Lung (tissue), 12 donors: ENCODE data around the gene CEACAM7. TPM values are rescaled to one million over a fixed set of nuclear protein-coding genes. Genes with fewer than 3 reads are reported as not detected.
"Not testable (repeated sequence)": the region's sequence is repeated elsewhere in the genome, so short reads cannot be mapped to it uniquely, and the experiment has no call there.

Source experiments
- ATAC-seq: fragments of 200-7000 bp; cut with Tn5 transposase; one replicate; pipeline ENCODE4 v1.9.1; 2020; ENCODE audit warnings: moderate number of reproducible peaks; ENCODE audit not compliant: insufficient read depth, low FRiP score
- DNase-seq, 3 donors: peaks; one replicate each; pipeline ENCODE4 v3.0.0-alpha.2; 2013 to 2017
- H3K27ac ChIP-seq, 2 donors: one replicate each; pipeline ENCODE4 v1.5.1; 2013; ENCODE audit warnings: mild to moderate bottlenecking in 2 of 2, moderate library complexity in 2 of 2, control low read depth in 1 of 2, inconsistent platforms in 1 of 2, low read depth in 1 of 2, low read length in 1 of 2
- H3K27me3 ChIP-seq, 3 donors: one replicate each; pipeline ENCODE4 v1.5.1; 2013; ENCODE audit warnings: low read length in 2 of 3; ENCODE audit not compliant: control insufficient read depth in 3 of 3, insufficient read depth in 3 of 3
- H3K36me3 ChIP-seq, 4 donors: one replicate each; pipeline ENCODE4 v1.5.1; 2013; ENCODE audit warnings: low read length in 4 of 4, mild to moderate bottlenecking in 1 of 4, moderate library complexity in 1 of 4; ENCODE audit not compliant: control insufficient read depth in 4 of 4, insufficient read depth in 4 of 4
- H3K4me1 ChIP-seq, 5 donors: one replicate each; pipeline ENCODE4 v1.5.1; 2013; ENCODE audit warnings: low read length in 5 of 5, mild to moderate bottlenecking in 2 of 5, moderate library complexity in 1 of 5; ENCODE audit not compliant: control insufficient read depth in 5 of 5, insufficient read depth in 5 of 5
- H3K4me3 ChIP-seq: one replicate; pipeline ENCODE4 v1.5.1; 2013; ENCODE audit warnings: mild to moderate bottlenecking, control low read depth, moderate library complexity
- H3K9ac ChIP-seq, 2 donors: one replicate each; pipeline ENCODE4 v1.5.1; 2013; ENCODE audit warnings: low read length in 2 of 2, control low read depth in 1 of 2; ENCODE audit not compliant: insufficient read depth in 1 of 2
- H3K9me3 ChIP-seq, 4 donors: one replicate each; pipeline ENCODE4 v1.5.1; 2013; ENCODE audit warnings: low read length in 3 of 4, mild to moderate bottlenecking in 1 of 4, moderate library complexity in 1 of 4; ENCODE audit not compliant: control insufficient read depth in 4 of 4, insufficient read depth in 3 of 4
- WGBS, 2 donors: extraction: QIAGEN DNeasy Blood & Tissue Kit; methylation state at CpG; one replicate each; pipeline ENCODE4 v1.1.7; 2013; 5-methylcytosine and 5-hydroxymethylcytosine counted together
- polyA plus RNA-seq, 2 donors: library from polyadenylated mRNA; stranded (reverse); fragments of 200-250 nt; gene quantifications; one replicate each; pipeline ENCODE4 v1.2.1, GENCODE V29; 2013
- total RNA-seq, 2 donors: library from RNA; depleted of rRNA in 1 of 2; stranded (reverse); fragments of >200 nt in 1 of 2; gene quantifications; one replicate each; pipeline ENCODE4 v1.2.1, GENCODE V29; 2014 to 2021
- TF ChIP-seq, protein P1 (sequence below): IDR thresholded peaks from 2 replicates; pipeline ENCODE4 v1.5.1; 2012; ENCODE audit warnings: mild to moderate bottlenecking; ENCODE audit errors: control extremely low read depth, extremely low read depth
- donor health status: control.
- donor health status: control.
- donor health status: Bipolar disorder and iron deficiency.
- donor health status: healthy.
- donor health status: DM: yes; HTN: yes; CAD: no.

The CEACAM7 gene
- total and polyA plus RNA-seq, 4 donors, result 0.11 to 0.41 (median 0.26) TPM

DNA sequence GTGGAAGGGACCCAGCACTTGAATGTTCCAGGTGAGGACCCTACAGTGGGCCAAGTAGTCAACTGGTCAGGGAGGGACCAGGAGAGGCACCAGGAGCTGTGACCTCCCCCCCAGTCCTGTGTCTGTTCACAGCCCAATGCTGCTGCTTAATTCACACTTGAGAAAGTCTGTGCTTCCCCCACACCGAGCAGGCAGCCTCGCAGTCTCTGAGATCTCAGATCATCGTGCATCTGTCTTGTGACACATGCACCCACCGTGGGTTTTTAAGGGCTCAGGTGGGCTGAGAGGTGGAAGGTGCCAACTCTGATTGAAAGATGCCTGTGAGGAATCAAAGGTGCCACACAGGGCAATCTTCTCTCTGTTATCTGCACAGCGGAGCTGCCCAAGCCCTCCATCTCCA, 26.5 kb upstream of the CEACAM7 start:
- H3K27ac ChIP-seq, result no peak overlapping the region
- no peak overlapping the region for H3K4me3 ChIP-seq
- no peak for ATAC-seq
- 85 to 89% methylated on average over 5 of the region's 5 CpGs for WGBS, 2 donors
- TF ChIP-seq, protein P1, sequence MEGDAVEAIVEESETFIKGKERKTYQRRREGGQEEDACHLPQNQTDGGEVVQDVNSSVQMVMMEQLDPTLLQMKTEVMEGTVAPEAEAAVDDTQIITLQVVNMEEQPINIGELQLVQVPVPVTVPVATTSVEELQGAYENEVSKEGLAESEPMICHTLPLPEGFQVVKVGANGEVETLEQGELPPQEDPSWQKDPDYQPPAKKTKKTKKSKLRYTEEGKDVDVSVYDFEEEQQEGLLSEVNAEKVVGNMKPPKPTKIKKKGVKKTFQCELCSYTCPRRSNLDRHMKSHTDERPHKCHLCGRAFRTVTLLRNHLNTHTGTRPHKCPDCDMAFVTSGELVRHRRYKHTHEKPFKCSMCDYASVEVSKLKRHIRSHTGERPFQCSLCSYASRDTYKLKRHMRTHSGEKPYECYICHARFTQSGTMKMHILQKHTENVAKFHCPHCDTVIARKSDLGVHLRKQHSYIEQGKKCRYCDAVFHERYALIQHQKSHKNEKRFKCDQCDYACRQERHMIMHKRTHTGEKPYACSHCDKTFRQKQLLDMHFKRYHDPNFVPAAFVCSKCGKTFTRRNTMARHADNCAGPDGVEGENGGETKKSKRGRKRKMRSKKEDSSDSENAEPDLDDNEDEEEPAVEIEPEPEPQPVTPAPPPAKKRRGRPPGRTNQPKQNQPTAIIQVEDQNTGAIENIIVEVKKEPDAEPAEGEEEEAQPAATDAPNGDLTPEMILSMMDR, result no peak
- no peaks in the 10 kb centered on the region for H3K4me1 ChIP-seq
- H3K36me3 ChIP-seq, result no peaks in the 10 kb centered on the region
- no peak for DNase-seq
- no peak overlapping the region for H3K9ac ChIP-seq
- H3K27me3 ChIP-seq, result no peaks in the 10 kb centered on the region
- H3K9me3 ChIP-seq, result peaks cover 0 to 2% (median 0%) of the 10 kb centered on the region in 4 donors

GRCh38 chr19:41711376-41712261, 23.5 kb upstream of the CEACAM7 start:
- no peaks in the 10 kb centered on the region for H3K36me3 ChIP-seq
- H3K9me3 ChIP-seq, result no peaks in the 10 kb centered on the region
- H3K27ac ChIP-seq, result no peak overlapping the region
- no peak for DNase-seq
- TF ChIP-seq, protein P1, result no peak
- no peaks in the 10 kb centered on the region for H3K27me3 ChIP-seq
- no peak overlapping the region for H3K9ac ChIP-seq
- ATAC-seq, result no peak
- WGBS, 2 donors, result 87 to 92% methylated on average over 13 of the region's 13 CpGs
- no peaks in the 10 kb centered on the region for H3K4me1 ChIP-seq
- H3K4me3 ChIP-seq, result no peak overlapping the region

GRCh38 chr19:41709951-41710645, 22.0 kb upstream of the CEACAM7 start:
- Histone ChIP-seq H3K4me3 (no peak overlapping the region), H3K4me1 (no peaks in the 10 kb centered on the region), H3K9ac (no peak overlapping the region), H3K36me3 (no peaks in the 10 kb centered on the region), H3K27ac (no peak overlapping the region), H3K9me3 (no peaks in the 10 kb centered on the region), H3K27me3 (no peaks in the 10 kb centered on the region)
- TF ChIP-seq, protein P1, result no peak
- WGBS, 2 donors, result 87 to 89% methylated on average over 8 of the region's 8 CpGs
- DNase-seq (no peak), ATAC-seq (no peak)

DNA sequence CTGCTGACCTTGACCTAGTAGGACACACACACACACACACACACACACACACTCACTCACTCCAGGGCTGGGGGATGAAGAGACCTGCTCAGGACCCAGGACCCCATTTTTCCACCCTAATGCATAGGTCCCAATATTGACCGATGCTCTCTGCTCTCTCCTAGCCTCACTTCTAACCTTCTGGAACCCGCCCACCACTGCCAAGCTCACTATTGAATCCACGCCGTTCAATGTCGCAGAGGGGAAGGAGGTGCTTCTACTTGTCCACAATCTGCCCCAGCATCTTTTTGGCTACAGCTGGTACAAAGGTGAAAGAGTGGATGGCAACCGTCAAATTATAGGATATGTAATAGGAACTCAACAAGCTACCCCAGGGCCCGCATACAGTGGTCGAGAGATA, 21.4 kb upstream of the CEACAM7 start:
- H3K36me3 ChIP-seq, H3K27me3 ChIP-seq, DNase-seq, H3K4me1 ChIP-seq, ATAC-seq, H3K4me3 ChIP-seq, H3K27ac ChIP-seq, H3K9me3 ChIP-seq, H3K9ac ChIP-seq: not testable (repeated sequence)
- WGBS, 2 donors, result 89 to 90% methylated on average over 8 of the region's 8 CpGs
